HG02623 (cell line): ENCODE measurements around the gene PTPN23.

Experiments used
- ATAC-seq: cut with Tn5 transposase; IDR thresholded peaks from one replicate; pipeline ENCODE4 v1.9.1; 2021; ENCODE audit warnings: moderate library complexity; ENCODE audit not compliant: unreplicated experiment

Gene PTPN23

DNA sequence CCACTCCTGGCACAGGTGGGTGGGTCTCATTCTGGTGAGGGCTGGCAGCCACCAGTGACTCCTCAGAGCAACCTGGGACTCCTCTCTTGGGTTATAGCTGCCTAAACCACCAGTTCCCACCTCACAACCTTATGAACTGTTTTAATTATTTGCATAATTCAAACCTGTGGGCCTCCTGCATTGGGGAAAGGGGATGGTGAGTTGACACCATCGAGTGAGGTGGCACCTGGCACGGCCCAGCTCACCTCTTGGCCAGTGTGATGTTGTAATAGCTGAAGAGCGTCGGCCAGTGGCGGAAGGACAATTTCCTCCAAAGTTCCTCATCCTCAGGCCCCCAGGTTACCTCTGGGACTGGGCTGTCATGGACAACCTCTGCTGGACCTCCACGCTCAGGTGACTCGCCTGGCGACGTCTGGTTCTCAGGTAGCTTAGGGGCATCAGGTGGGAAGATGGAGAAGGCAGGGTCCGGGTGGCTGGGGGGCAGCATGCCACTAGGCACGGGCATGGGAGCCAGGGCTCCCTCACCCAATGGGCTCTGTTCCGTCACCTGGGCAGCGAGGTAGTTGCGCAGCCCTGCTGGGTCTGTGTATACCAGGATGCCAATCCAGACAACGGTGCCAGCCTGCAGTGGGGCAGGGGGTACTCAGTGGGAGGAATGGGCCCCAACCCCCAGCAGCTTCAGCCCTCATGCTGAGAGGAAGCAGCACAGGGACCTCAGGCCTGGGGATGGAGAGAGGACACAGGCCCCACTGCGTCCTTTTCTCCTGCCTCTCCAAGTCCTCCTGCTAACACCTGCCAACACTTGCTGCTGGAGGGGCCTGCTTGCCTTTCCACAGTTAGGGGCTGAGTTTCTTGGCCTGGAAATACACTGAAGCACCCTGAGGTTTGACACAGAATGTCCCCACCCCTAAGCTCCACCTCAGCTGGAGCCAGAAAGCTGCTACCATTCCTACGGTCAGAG, 38.5 kb downstream of the PTPN23 start:
- no peak for ATAC-seq

DNA sequence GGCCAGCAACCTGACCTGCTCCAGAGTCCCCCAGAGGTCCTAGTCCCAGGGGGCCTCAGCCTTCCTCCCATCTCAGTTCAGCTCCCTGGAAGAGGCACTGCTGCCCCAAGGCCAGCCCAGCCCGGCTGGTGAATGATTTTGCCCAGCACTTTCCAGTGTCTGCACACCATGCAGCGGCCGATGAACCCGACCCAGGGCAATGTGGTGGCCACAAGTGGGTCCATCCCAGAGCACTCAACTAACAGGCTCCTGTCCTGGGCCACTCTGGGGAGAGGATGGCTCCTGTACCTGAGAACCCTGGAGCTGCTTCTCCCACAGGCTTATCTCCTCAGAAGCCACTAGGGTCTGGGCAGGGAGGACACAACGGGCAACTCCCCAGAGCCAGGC, 39.2 kb downstream of the PTPN23 start:
- no peak for ATAC-seq

DNA sequence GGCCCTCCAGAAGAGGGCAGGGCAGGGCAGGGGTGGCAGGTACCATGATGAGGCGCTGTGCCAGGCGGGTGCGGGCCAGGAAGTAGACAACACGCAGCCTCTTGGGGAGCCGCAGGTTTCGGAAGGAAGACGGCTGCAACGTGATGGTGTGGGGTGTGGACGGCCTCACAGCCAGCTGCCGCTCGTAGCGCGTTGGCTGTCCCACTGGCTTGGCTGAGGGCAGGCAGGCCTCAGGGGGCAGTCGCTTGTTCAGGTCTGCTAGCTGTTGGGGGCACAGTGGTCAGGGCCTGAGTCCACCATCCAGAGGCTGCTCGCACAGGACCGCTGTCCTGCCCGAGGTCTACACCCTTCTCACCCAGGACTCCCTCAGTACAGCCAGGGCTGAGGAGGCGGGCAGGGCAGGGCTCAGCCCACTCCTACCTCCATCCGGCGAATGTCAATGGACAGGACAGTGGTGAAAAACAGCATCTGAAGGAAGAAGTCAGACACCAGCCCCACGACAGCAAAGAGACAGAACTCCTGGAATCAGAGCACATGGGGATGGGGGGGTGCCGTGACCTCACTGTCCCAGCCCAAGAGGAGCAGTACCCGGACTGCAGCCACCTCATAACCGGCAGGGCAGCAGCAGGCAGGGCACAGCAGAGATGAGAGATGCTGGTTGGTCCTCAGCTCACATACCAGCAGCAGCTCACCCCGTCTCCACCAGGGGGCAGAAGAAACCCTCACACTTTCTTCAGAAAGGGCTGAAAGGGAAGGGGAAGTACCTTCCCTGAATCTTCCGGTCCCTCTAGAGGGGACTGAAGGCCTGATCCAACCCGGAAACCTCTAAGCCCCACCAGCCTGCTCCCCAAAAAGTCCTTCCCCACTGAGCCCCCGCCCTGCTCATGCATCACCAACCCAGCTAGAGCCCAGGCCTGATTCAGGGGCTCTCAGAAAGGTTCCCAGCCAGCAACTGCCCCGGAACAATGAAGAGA, 40.0 kb downstream of the PTPN23 start:
- ATAC-seq, result no peak

DNA sequence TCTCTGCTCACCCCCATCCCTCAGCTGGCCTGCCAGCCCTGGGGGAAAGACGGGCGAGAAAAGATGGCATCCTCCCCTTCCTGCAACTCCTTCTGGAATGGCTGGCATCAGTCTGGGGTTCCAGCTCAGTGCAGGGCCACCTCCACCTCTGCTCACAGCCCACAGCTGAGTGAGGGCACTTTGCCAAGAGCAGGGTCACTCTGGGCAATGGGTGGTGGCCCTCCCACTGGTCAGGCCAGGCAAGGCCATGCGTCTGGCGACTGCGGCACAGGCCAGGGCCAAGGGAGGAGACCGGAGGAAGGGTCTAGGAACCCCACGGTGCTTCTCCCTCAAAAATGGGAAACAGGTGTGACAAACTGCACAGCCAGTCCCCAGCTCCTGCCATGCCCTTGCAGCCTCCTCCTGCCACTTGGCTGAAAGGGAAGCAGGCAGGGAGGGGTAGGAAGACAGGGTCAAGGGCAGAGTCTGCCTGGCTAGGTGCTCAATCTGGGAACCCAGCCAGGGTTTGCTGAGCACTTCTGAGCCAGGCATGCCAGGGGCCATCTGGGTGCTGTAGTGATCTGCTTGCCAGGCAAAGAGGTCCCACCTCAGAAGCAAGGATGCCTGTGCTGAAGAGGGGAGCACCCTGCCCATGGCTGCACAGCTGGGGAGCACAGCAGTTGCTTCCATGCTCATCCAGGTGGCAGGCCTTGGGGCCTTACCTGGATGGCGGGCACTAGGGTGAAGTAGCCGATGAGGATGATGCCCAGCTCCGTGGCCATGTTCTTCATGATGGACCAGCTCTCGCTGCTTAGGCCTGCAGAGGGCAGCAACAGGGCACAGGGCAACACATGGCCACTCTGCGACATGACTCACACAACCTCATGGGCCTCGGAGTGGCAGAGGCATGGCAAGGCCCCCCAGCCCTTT, 41.2 kb downstream of the PTPN23 start:
- ATAC-seq, result no peak

DNA sequence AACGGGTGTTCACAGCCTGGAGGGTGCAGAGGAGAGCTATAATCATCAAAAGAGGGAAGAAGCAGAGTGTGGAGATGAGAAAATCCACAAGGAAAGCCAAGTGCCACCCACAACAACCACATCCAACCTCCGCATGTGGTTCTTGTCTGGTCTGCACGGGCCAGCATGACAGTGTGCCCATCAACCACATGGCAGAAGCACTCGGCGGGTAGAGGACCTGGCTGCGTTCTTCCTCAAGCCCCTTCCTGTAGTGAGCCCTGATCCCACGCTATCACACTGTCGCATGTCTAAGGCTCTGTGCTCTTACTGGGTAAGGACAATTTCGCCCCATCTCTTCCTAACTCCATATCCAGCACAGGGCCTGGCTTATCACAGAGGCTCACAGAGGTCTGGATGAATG, 41.9 kb downstream of the PTPN23 start:
- ATAC-seq, result no peak

DNA sequence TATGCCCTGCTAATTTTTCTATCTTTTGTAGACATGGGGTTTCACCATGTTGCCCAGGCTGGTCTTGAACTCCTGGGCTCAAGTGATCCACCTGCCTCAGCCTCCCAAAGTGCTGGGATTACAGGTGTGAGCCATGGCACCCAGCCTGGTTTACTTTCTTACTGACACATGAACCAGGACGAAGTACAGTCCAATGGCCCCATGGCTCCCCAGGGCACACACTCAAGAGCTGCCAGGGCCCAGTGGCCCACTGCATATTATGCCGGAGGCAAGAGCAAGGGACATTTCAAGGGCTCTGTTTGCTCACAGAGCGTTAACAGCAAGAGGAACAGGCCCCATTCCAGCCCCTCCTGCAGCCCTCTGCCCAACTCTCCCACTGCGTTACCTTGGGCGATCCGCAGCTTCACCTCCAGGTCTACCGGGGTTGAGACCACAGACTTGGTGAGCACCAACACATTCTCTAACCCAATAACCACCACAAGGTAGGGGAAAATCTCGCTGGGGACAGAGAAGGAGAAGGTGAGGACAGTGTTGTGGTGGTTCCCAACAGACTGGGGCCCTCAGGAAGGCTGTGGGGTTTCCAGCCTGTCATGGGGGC, 42.8 kb downstream of the PTPN23 start:
- no peak for ATAC-seq

DNA sequence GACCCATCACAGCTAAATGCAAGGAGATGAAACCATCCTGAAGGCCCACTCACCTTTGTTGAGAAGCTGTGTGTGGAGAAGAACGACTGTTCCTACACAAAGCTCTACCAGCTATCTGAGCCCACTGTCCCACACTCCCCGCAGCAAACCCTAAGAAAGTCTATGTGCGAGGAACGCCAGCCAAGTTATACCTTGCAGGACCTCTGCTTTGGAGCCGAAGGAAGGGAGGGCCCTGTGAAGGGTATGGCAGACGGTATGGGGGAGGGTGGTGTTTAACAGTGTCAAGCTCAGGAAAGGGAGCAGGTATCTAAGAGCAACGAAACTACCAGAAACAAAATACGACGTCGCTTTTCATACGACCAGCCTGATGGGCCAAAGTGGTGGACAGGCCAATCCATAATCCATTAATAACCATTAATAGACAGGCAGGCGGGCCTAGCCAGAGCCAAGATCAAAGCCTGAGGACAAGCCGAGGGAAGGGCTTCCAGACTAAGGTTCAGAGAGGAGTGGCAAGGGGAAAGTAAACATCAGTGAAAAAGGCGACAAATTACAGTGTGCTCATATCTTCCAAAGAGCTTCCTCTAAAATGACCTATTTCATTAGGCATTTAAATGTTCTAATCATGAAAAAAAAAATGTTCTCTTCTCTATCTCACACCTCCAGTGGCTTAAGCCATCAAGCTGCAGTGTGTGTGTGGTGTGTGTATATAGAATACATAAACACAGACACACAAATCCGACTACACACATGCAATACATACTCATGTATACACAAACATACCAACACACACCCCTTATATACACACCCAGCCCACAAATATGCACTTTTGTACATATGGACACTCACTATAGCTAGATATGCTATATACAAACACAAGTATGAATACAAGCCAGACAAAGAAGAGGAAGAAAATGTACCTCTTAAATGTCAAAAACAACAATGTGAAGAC, 43.9 kb downstream of the PTPN23 start:
- no peak for ATAC-seq

DNA sequence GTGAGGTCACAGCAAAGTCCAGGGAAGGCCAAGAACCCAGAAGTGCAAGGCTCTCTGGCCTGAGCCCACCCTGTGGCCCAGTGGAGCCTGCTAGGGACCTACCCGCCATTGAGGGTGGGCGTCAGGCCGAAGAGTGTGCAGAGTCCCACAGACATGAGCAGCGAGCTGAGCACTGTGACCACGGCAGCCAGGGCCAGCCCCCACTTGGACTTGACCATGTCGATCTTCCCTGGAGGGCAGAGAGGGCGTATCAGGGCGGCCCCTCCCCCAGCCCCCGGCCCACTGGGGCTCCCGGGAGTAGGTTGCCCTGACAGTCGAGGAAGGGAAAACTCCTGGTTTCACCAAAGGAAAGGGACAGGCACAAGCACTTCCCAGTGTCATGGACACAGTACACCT, 44.6 kb downstream of the PTPN23 start:
- no peak for ATAC-seq

DNA sequence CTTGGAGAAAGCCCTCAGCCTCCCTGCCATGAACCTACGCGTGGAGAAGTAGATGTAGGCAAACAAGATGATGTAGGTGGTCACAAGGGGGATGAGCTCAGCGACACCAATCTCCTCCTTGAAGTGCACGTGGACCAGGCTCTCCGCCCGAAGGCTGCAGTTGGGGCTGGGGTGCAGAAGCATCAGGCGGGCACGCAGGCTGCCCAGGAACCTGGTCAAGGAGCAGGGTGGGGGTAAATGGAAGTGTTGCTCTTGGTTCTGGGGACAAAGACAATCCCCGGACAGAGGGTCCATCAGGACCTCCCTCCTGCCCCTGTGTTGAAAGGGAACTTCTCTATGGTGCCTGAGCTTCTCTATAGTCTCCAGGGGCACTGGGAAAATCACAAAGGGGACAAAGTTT, 45.1 kb downstream of the PTPN23 start:
- no peak for ATAC-seq

DNA sequence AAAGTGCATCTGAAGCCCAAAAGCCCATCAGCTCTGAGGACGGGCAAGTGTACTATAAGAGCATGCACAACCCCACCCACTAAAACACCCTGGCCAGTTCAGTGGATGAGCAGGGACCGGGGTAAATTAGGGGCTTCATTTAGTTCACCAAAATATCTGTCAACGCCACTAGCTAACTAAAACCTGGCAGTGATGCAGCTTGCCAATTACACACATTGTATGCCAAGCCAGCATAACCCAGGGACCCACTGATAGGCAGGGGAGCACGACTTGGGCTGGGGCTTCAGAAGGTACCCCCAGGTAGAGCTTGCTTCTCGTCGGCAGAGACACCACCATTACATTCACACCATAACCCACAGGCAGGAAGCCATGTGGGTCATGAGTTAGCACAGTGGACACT, 47.0 kb downstream of the PTPN23 start:
- no peak for ATAC-seq

DNA sequence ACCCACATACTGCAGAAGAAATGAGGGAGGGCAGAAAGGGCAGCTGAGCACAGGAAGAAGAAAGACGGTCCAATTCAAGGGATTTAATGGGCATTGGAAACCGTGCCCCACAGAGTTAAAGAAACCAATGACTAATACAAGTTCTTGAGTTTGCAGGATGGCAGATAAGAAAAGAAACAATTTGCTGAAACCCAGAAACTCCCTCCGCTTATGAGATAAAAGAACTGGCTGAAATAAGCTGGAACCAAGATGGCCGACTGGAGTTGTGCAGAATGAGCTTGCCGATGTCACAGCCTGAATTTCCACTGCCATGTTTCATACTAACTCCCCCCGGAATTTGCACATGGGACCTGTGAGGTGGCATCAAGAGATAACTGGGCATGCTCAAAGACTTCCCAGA, 47.8 kb downstream of the PTPN23 start:
- ATAC-seq, result no peak

DNA sequence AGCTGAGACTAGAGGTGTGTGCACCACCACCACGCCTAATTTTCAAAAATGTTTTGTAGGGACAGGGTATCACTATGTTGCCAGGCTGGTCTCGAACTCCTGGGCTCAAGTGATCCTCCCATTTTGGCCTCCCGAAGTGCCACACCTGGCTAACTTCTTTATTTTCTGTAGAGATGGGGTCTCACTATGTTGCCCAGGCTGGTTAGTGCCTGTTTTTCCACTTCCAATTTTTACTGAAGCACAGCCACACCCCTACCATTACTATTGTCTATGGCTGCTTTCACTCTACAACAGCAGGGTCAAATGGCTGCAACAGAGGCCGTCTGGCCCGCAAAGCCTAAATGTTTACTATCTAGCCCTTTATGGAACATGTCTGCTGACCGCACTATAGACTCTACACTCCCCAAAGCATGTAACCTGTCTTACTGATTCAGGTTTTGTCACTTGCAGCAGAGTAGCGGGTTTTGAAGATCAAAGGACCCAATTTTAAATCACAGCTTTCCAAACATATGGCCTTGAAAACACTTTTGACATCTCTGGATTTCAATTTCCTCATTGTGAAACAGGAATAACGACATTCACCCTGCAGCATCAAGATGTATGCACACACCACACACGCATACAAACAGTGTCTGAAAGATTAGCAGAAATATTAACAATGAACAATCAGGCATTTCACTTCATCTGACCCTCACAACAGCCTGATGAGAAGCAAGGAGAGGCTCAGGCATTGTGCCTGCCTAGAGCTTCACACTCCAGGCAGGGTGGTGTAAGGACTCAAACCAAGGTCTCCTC, 48.9 kb downstream of the PTPN23 start:
- no peak for ATAC-seq

DNA sequence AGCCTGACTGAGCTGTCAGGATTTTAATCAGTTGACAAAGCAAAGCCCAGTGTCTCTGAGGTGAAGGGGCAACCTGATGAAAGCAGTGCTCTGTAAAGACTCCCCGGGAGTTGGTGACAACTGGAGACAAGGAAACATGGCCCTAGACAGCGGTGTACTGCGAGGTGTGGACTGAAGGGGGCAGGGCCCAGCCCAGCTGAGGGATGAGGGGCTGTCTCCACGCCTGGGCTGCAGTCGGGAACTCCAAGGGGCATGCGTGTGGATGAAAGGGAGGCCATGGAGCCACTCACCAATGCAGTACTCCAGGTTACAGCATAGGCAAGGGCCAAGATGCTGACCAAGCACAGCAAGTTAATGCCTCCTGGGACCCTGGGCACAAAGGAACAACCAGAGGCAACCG, 49.8 kb downstream of the PTPN23 start:
- ATAC-seq, result no peak

DNA sequence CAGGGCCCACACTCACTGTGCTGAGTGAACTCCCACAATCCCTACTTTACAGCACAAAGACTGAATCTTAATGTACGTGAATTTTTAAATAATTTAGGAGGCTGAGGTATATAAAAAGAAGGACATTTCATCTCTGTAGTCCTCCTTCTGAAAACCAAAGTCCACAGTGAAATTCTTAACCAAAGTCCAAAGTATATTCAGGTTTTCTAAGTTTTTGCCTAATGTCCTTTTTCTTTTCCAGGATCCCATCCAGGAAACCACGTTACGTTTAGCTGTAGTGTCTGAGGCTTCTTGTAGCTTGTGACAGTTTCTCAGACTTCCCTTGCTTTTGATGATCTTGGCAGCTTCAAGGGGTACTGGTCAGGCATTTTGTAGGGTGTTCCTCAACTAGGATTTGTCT, 50.4 kb downstream of the PTPN23 start:
- no peak for ATAC-seq

DNA sequence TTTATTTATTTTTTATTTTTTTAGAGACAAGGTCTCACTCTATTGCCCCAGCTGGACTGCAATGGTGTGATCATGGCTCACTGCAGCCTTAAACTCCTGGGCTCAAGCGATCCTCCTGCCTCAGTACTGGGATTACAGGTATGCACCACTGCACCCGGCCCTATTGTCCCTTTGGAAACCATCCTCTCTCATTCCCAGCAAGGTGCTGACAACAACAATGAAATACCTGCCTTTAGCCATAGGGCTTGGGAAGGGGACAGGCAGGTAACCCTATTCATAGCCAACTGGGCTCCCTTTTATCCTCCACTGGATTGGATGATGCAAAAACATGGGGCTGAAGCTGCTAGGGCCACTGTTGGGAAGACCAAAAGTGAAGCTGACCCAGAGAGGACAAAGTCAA, 51.9 kb downstream of the PTPN23 start:
- ATAC-seq, result no peak

DNA sequence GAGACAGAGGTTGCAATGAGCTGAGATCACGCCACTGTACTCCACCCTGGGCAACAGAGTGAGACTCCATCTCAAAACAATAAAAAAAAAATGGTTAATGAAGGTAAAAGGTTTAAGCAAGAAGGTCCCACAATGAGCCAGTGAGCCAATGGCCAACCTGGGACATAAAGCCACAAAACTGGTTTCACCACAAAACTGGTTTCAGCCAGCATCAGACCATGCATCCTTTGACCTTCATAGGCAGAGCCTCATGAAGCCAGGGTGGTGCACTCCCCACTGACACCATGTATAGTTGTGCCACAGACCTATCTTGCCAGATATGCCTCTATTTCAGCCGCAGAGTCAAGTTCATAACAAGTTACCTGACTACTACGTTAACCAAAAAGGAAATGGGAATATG, 53.0 kb downstream of the PTPN23 start:
- ATAC-seq, result no peak

DNA sequence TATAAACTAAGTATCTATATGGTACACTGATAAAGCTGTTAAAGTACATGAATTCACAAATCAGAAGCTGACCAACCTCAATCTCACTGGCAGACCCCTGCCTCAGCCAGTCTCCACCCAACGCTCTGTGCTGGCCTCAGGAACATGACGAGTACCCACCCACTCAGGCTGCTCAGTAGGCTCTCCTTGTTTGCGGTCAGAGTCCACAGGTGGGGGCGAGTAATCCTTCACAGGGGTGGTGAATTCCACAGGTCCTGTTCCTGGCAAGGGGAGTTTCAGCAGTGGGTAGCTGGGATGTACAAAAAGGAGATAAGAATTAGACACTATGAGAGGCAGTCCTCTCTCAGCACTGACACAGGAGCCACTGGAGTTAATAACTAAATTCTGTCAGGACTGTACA, 54.0 kb downstream of the PTPN23 start:
- no peak for ATAC-seq

DNA sequence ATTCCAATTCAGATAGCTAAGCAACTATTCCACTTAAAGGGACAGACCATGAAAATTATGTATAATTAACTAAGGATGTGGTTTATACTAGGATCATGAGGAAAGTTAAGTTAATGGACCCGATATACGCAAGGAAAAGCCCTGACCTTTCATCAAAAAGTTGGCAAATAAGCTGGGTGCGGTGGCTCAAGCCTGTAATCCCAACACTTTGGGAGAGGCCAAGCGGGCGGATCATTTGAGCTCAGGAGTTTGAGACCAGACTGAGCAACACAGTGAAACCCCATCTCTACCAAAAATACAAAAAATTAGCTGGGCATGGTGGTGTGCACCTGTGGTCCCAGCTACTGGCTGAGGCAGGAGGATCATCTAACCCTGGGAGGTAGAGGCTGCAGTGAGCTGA, 55.4 kb downstream of the PTPN23 start:
- no peak for ATAC-seq
